Retinal pigment epithelial cell (primary cell): ENCODE measurements around the gene RNF2.

Source experiments
- DNase-seq: peaks from one replicate; pipeline ENCODE4 v3.0.0-alpha.2; 2010; ENCODE audit warnings: low read depth
- H3K4me3 ChIP-seq: 2 replicates; pipeline ENCODE4 v1.5.1; 2011; ENCODE audit warnings: mild to moderate bottlenecking, low read length, control low read depth, moderate library complexity
- CTCF ChIP-seq: conservative IDR thresholded peaks from 2 replicates; pipeline ENCODE4 v1.5.1; 2011; ENCODE audit warnings: low read depth, low read length, control low read depth, inconsistent platforms

The RNF2 gene

GRCh38 chr1:185087746-185088145 lies 42.4 kb downstream of the RNF2 start:
- TF ChIP-seq CTCF, result no peak
- no peak overlapping the region for H3K4me3 ChIP-seq
- DNase-seq, result no peak

GRCh38 chr1:185091480-185091879 lies 46.1 kb downstream of the RNF2 start:
- no peak overlapping the region for H3K4me3 ChIP-seq
- DNase-seq, result no peak
- no peak for TF ChIP-seq CTCF

- DNase-seq, result no peak
- no peak for TF ChIP-seq CTCF
- no peak overlapping the region for H3K4me3 ChIP-seq
Observed at GRCh38 chr1:185094761-185095160, 49.4 kb downstream of the RNF2 start.

- no peak overlapping the region for H3K4me3 ChIP-seq
- no peak for DNase-seq
- TF ChIP-seq CTCF, result no peak
Observed at GRCh38 chr1:185096531-185096930, 51.2 kb downstream of the RNF2 start.

GRCh38 chr1:185104083-185104482 lies 58.7 kb downstream of the RNF2 start:
- no peak for TF ChIP-seq CTCF

GRCh38 chr1:185105121-185105520 lies 59.8 kb downstream of the RNF2 start:
- no peak overlapping the region for H3K4me3 ChIP-seq
- no peak for TF ChIP-seq CTCF
- DNase-seq, result no peak

More at GRCh38 chr1:185104083-185104482, 58.7 kb downstream of the RNF2 start:
- H3K4me3 ChIP-seq, result no peak overlapping the region
- DNase-seq, result no peak

- DNase-seq, result peak; percentile 1
- H3K4me3 ChIP-seq, result no peak overlapping the region
- TF ChIP-seq CTCF, result no peak
Observed at GRCh38 chr1:185108321-185108720, 63.0 kb downstream of the RNF2 start.
